ENCODE data around the gene MAPK4.
A peak's percentile ranks its signal among the peaks of the same experiment; 100 is the strongest.

MAPK4 gene

DNA sequence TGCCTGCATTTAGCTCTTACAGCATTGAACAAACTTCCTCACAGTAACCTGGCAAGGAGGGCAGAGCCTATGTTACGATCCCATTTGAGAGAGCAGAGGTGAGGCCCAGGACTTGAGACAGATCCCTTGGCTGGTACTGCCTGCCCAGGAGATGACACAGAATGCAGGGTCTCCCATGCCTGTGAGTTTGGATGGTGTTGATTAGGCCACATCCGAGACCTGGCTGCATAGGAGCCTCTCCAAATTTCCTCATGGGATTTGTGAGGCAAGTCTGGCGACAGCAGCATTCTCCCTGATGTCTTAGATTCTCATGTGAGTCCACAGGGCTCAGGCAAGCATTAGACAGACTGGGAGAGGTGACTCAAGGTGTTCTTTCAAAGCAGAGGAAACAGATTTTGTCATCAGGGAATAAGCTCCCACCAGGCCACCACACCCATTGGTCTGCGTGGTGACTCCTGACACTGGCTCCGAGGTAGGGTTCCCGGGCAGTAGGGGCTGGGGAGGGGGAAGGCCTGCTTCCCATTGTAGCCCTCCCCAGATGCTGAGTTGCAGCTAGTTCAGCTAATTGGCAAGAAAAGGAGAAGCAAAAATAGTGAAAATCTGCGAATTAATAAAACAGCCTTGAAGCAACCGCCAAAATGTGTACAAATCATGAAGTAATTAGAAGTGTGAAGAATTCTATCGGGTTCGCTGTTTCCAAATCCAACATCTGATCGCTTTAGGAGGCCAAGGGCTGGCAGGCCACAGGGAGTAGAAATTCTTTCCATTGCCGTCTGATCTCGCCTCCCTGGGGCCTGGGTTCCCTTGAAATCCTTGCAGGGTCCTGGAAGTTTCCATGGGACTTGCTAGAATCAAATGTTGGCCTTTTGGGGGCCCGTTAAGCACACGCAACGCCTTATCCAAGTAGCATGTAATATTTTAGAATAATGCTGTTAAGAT is 68.0 kb downstream of the MAPK4 start (continued):
- TF ChIP-seq, protein P1, sequence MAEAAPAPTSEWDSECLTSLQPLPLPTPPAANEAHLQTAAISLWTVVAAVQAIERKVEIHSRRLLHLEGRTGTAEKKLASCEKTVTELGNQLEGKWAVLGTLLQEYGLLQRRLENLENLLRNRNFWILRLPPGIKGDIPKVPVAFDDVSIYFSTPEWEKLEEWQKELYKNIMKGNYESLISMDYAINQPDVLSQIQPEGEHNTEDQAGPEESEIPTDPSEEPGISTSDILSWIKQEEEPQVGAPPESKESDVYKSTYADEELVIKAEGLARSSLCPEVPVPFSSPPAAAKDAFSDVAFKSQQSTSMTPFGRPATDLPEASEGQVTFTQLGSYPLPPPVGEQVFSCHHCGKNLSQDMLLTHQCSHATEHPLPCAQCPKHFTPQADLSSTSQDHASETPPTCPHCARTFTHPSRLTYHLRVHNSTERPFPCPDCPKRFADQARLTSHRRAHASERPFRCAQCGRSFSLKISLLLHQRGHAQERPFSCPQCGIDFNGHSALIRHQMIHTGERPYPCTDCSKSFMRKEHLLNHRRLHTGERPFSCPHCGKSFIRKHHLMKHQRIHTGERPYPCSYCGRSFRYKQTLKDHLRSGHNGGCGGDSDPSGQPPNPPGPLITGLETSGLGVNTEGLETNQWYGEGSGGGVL (tag by site-specific recombination; IDR thresholded peaks at IDR 0.05): peak; percentile 27; the same call in 1 of the 2 replicates

DNA sequence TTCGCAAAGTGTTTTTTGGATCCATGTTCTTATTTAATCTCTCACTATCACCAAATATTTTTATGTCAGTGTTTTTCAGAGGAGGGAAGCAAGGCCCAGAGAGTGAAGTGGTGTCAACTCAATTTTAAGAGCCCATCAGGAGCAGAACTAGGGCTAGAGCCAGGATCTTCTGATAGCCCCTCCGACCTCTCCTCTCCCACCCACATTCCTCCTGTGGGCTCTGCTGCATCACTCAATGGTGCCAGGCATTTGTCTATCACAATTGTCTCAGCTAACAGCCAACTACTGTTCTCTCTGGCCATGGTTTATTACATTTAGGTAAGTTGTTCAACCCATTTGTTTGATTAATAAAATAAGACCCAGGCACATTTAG is 68.6 kb downstream of the MAPK4 start:
- CTCF ChIA-PET: no interaction called here
- TF ChIP-seq ZEB2 (tag by site-specific recombination; IDR thresholded peaks at IDR 0.05): no peak
- TF ChIP-seq ZNF10 (tag by site-specific recombination; IDR thresholded peaks at IDR 0.05): no peak
- TF ChIP-seq MZF1 (tag by site-specific recombination; IDR thresholded peaks at IDR 0.05; ENCODE audit: borderline replicate concordance): no peak
- TF ChIP-seq, protein P2, sequence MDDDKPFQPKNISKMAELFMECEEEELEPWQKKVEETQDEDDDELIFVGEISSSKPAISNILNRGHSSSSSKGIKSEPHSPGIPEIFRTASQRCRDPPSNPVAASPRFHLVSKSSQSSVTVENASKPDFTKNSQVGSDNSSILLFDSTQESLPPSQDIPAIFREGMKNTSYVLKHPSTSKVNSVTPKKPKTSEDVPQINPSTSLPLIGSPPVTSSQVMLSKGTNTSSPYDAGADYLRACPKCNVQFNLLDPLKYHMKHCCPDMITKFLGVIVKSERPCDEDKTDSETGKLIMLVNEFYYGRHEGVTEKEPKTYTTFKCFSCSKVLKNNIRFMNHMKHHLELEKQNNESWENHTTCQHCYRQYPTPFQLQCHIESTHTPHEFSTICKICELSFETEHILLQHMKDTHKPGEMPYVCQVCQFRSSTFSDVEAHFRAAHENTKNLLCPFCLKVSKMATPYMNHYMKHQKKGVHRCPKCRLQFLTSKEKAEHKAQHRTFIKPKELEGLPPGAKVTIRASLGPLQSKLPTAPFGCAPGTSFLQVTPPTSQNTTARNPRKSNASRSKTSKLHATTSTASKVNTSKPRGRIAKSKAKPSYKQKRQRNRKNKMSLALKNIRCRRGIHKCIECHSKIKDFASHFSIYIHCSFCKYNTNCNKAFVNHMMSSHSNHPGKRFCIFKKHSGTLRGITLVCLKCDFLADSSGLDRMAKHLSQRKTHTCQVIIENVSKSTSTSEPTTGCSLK (tag by site-specific recombination; IDR thresholded peaks at IDR 0.05): 0 out of 2 replicates have a peak, but pooled peaks have one; percentile 7
- TF ChIP-seq KLF9 (tag by site-specific recombination; IDR thresholded peaks at IDR 0.05; ENCODE audit: low read depth): no peak
- no peak for TF ChIP-seq TCF7L2 (IDR thresholded peaks at IDR 0.05; ENCODE audit: borderline replicate concordance, low read depth, low read length)
- TF ChIP-seq ZFHX2 (tag by site-specific recombination; conservative IDR thresholded peaks at IDR 0.05): 0 out of 2 replicates have a peak, but pooled peaks have one; percentile 8
- POLR2A ChIA-PET: no interaction called here
- Histone ChIP-seq H3K27ac (ENCODE audit: extremely low read depth, low read depth, low read length) (peak overlapping the region; percentile 93), H3K4me3 (ENCODE audit: low read depth, low read length) (no peak overlapping the region), H3K4me1 (ENCODE audit: control insufficient read depth, insufficient read depth, low read length) (peaks cover 45% of the 10 kb centered on the region), H3K36me3 (ENCODE audit: control insufficient read depth in 2 of 2, insufficient read depth in 1 of 2, low read length in 2 of 2) (no peaks in the 10 kb centered on the region), H3K9me3 (ENCODE audit: control insufficient read depth, insufficient read depth, low read depth, low read length) (no peaks in the 10 kb centered on the region)

DNA sequence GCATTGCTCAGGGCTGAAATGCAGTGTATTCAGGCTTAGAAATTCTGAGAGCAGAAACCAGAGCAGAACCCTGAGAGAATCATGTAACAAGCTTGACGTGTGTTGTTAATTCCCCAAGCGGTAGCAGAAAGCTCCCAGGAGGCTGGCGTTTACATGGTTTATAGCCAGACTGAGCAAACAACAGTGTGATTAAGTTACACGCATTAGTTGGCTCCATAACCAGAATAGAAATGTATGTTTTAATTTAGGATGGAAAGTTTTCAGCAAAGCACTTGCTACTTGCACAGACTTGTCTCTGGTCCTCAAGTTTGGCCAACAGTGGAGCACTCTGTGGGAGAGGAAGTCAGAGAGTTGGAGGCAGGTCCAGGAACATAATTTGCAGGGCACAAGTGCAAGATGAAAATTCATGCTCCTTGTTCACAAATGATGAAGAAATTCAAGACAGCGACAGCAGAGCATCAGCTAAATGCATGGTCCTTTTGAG is 69.3 kb downstream of the MAPK4 start:
- peak overlapping the region; percentile 93 for H3K27ac ChIP-seq (ENCODE audit: extremely low read depth, low read depth, low read length)
- CTCF ChIA-PET: interaction anchor here (0.7 to 1.7 kb wide), 2 partner anchors 16 to 30 kb away, joined by 3 to 5 read pairs; no protein-coding TSS in a partner anchor
- no peaks in the 10 kb centered on the region for H3K36me3 ChIP-seq (ENCODE audit: control insufficient read depth in 2 of 2, insufficient read depth in 1 of 2, low read length in 2 of 2)
- POLR2A ChIA-PET: no interaction called here
- H3K4me3 ChIP-seq (ENCODE audit: low read depth, low read length): no peak overlapping the region
- H3K9me3 ChIP-seq (ENCODE audit: control insufficient read depth, insufficient read depth, low read depth, low read length): no peaks in the 10 kb centered on the region
- peaks cover 50% of the 10 kb centered on the region for H3K4me1 ChIP-seq (ENCODE audit: control insufficient read depth, insufficient read depth, low read length)
- TF ChIP-seq ZNF768 (tag by site-specific recombination; IDR thresholded peaks at IDR 0.05) (no peak; the same call in 1 of the 2 replicates), ZNF140 (tag by site-specific recombination; IDR thresholded peaks at IDR 0.05) (no peak), ZIC2 (tag by site-specific recombination; IDR thresholded peaks at IDR 0.05) (peak; percentile 73), ZBTB1 (tag by site-specific recombination; IDR thresholded peaks at IDR 0.05) (peak; percentile 78; the same call in 1 of the 2 replicates), ZNF501 (tag by site-specific recombination; IDR thresholded peaks at IDR 0.05) (peak; percentile 69; the same call in 1 of the 2 replicates)
- TF ChIP-seq, protein P3, sequence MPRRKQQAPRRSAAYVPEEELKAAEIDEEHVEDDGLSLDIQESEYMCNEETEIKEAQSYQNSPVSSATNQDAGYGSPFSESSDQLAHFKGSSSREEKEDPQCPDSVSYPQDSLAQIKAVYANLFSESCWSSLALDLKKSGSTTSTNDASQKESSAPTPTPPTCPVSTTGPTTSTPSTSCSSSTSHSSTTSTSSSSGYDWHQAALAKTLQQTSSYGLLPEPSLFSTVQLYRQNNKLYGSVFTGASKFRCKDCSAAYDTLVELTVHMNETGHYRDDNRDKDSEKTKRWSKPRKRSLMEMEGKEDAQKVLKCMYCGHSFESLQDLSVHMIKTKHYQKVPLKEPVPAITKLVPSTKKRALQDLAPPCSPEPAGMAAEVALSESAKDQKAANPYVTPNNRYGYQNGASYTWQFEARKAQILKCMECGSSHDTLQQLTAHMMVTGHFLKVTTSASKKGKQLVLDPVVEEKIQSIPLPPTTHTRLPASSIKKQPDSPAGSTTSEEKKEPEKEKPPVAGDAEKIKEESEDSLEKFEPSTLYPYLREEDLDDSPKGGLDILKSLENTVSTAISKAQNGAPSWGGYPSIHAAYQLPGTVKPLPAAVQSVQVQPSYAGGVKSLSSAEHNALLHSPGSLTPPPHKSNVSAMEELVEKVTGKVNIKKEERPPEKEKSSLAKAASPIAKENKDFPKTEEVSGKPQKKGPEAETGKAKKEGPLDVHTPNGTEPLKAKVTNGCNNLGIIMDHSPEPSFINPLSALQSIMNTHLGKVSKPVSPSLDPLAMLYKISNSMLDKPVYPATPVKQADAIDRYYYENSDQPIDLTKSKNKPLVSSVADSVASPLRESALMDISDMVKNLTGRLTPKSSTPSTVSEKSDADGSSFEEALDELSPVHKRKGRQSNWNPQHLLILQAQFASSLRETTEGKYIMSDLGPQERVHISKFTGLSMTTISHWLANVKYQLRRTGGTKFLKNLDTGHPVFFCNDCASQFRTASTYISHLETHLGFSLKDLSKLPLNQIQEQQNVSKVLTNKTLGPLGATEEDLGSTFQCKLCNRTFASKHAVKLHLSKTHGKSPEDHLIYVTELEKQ (tag by site-specific recombination; IDR thresholded peaks at IDR 0.05; ENCODE audit: borderline replicate concordance): peak; percentile 98
- TF ChIP-seq, protein P4, sequence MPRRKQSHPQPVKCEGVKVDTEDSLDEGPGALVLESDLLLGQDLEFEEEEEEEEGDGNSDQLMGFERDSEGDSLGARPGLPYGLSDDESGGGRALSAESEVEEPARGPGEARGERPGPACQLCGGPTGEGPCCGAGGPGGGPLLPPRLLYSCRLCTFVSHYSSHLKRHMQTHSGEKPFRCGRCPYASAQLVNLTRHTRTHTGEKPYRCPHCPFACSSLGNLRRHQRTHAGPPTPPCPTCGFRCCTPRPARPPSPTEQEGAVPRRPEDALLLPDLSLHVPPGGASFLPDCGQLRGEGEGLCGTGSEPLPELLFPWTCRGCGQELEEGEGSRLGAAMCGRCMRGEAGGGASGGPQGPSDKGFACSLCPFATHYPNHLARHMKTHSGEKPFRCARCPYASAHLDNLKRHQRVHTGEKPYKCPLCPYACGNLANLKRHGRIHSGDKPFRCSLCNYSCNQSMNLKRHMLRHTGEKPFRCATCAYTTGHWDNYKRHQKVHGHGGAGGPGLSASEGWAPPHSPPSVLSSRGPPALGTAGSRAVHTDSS (tag by site-specific recombination; IDR thresholded peaks at IDR 0.05): peak; percentile 49; the same call in 1 of the 2 replicates
- TF ChIP-seq, protein P5, sequence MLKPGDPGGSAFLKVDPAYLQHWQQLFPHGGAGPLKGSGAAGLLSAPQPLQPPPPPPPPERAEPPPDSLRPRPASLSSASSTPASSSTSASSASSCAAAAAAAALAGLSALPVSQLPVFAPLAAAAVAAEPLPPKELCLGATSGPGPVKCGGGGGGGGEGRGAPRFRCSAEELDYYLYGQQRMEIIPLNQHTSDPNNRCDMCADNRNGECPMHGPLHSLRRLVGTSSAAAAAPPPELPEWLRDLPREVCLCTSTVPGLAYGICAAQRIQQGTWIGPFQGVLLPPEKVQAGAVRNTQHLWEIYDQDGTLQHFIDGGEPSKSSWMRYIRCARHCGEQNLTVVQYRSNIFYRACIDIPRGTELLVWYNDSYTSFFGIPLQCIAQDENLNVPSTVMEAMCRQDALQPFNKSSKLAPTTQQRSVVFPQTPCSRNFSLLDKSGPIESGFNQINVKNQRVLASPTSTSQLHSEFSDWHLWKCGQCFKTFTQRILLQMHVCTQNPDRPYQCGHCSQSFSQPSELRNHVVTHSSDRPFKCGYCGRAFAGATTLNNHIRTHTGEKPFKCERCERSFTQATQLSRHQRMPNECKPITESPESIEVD (tag by site-specific recombination; IDR thresholded peaks at IDR 0.05): peak; percentile 100
- TF ChIP-seq, protein P6, sequence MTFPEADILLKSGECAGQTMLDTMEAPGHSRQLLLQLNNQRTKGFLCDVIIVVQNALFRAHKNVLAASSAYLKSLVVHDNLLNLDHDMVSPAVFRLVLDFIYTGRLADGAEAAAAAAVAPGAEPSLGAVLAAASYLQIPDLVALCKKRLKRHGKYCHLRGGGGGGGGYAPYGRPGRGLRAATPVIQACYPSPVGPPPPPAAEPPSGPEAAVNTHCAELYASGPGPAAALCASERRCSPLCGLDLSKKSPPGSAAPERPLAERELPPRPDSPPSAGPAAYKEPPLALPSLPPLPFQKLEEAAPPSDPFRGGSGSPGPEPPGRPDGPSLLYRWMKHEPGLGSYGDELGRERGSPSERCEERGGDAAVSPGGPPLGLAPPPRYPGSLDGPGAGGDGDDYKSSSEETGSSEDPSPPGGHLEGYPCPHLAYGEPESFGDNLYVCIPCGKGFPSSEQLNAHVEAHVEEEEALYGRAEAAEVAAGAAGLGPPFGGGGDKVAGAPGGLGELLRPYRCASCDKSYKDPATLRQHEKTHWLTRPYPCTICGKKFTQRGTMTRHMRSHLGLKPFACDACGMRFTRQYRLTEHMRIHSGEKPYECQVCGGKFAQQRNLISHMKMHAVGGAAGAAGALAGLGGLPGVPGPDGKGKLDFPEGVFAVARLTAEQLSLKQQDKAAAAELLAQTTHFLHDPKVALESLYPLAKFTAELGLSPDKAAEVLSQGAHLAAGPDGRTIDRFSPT (tag by site-specific recombination; IDR thresholded peaks at IDR 0.05): no peak; the same call in 1 of the 2 replicates

All from HEK293 (cell line).